Activated T-cell treated with anti-CD3 and anti-CD28 coated beads, Interleukin-2, amount 50 U/mL, for 4 hours (primary cell): ENCODE data around the gene RTP5. TPM values are rescaled to one million over a fixed set of nuclear protein-coding genes. Genes with fewer than 3 reads are reported as not detected.
"Not testable (repeated sequence)": the region's sequence is repeated elsewhere in the genome, so short reads cannot be mapped to it uniquely, and the experiment has no call there.

Experiments
- ATAC-seq, 2 donors: fragments of 200-7000 bp; cut with Tn5 transposase; one replicate each; pipeline ENCODE4 v1.10.0; 2021
- DNase-seq: peaks from one replicate; pipeline ENCODE4 v3.0.0-alpha.2; 2020
- H3K27me3 Mint-ChIP-seq: one replicate; pipeline ENCODE4 v1.8.0; 2021; ENCODE audit warnings: low read depth, mixed read lengths
- H3K36me3 Mint-ChIP-seq: one replicate; pipeline ENCODE4 v1.8.0; 2022; ENCODE audit warnings: mixed read lengths; ENCODE audit not compliant: insufficient read depth
- H3K4me1 Mint-ChIP-seq: one replicate; pipeline ENCODE4 v1.8.0; 2021; ENCODE audit warnings: low read depth, mixed read lengths
- H3K4me3 Mint-ChIP-seq: one replicate; pipeline ENCODE4 v1.8.0; 2021; ENCODE audit warnings: mild to moderate bottlenecking, moderate library complexity, mixed read lengths
- H3K9me3 Mint-ChIP-seq: one replicate; pipeline ENCODE4 v1.8.0; 2021; ENCODE audit warnings: mixed read lengths
- total RNA-seq, 3 donors: library from RNA; stranded (reverse); gene quantifications; one replicate each; pipeline ENCODE4 v1.2.1, GENCODE V29; 2021

RTP5 gene
- total RNA-seq, 3 donors from 2014 or later, result 0.13 to 0.14 (median 0.13) TPM

GRCh38 chr2:241868661-241869081, 858 bp upstream of the RTP5 start:
- Mint-ChIP-seq H3K9me3 (no peaks in the 10 kb centered on the region), H3K4me3 (peak overlapping the region; percentile 37), H3K36me3 (no peaks in the 10 kb centered on the region), H3K27me3 (peaks cover 12% of the 10 kb centered on the region), H3K4me1 (peaks cover 57% of the 10 kb centered on the region)
- peak; percentile 6 to 9 for ATAC-seq
- no peak for DNase-seq

DNA sequence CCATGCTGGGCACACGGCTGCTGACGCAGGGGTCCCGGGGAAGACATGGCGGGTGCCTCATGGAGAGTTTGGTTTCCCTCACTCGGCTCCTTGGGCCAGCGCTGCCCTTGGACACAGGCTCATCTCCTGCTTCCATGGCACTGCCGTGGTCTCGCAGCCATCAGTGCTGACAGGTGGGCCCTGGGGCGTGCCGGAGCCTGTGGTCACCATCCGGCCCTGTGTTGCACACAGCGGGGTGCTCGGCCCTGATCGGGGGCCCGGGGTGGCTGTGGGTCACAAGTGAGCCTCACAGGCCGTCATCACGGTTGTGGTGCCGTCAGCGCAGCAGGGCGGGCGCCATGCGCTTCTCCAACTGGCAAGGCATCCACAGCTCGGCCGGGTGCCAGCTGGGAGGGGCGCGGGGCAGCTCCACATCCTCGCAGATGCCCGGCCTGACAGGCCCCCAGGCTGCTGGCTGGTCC, 582 bp downstream of the RTP5 start:
- Mint-ChIP-seq H3K4me1 (peaks cover 43% of the 10 kb centered on the region), H3K27me3 (peaks cover 6% of the 10 kb centered on the region), H3K36me3 (no peaks in the 10 kb centered on the region), H3K4me3 (no peak overlapping the region), H3K9me3 (no peaks in the 10 kb centered on the region)
- no peak for ATAC-seq
- no peak for DNase-seq

DNA sequence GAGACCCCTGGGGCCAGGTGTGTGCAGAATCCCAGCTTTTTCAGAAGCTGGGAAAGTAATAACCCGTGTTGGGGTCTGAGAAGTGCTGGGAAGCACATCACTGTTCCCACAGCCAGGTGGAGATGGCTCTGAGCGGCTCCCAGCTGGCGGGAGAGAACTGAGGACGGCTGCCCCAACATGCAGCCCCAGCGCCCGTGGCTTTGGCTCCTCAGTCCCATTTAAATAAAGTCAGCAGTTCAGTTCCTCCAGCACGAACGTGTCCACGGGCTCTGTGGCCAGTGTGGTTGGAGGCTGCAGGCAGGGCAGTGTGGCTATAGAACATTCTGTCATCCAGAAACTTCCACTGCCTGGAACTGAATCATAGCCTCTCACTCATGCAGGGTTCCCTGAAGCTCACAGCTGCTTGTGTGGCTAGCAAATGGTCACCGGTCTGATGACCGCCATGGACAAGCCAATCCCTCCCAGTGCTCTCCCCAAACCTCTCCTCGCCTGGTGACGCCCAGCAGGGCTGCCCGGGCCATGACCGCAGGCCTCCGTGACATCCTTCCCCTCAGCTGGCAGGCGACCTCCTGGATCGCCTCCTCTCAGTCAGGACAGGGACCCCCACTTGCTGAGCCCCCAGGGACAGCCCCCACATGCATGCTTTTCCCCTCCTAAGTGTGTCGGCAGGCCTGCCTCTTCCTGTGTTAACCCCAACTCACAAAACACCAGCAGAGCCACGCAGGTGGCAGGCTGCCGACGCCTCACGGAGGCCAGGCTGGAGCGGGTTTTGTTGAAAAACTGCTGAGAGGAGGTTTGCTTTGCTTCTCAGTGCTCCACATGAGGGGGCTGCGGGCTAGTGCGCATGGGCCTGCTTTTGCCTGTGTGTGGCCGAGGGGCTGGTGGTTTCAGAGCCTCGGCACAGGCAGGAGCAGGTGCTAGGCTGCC, 1.3 kb downstream of the RTP5 start:
- peak in 1 of 2 donors; percentile 6 for ATAC-seq
- Mint-ChIP-seq H3K4me1 (peaks cover 40% of the 10 kb centered on the region), H3K9me3 (no peaks in the 10 kb centered on the region), H3K36me3 (no peaks in the 10 kb centered on the region), H3K4me3 (no peak overlapping the region), H3K27me3 (peaks cover under 1% of the 10 kb centered on the region)
- no peak for DNase-seq

GRCh38 chr2:241871538-241872312, 2.2 kb downstream of the RTP5 start:
- no peak for ATAC-seq
- peaks cover 39% of the 10 kb centered on the region for H3K4me1 Mint-ChIP-seq
- H3K36me3 Mint-ChIP-seq, result no peaks in the 10 kb centered on the region
- no peak overlapping the region for H3K4me3 Mint-ChIP-seq
- H3K9me3 Mint-ChIP-seq, result no peaks in the 10 kb centered on the region
- no peaks in the 10 kb centered on the region for H3K27me3 Mint-ChIP-seq
- no peak for DNase-seq

GRCh38 chr2:241872313-241872642, 2.7 kb downstream of the RTP5 start:
- Mint-ChIP-seq H3K36me3 (no peaks in the 10 kb centered on the region), H3K4me3 (no peak overlapping the region), H3K27me3 (no peaks in the 10 kb centered on the region), H3K9me3 (no peaks in the 10 kb centered on the region), H3K4me1 (peaks cover 35% of the 10 kb centered on the region)
- ATAC-seq (no peak), DNase-seq (no peak)

DNA sequence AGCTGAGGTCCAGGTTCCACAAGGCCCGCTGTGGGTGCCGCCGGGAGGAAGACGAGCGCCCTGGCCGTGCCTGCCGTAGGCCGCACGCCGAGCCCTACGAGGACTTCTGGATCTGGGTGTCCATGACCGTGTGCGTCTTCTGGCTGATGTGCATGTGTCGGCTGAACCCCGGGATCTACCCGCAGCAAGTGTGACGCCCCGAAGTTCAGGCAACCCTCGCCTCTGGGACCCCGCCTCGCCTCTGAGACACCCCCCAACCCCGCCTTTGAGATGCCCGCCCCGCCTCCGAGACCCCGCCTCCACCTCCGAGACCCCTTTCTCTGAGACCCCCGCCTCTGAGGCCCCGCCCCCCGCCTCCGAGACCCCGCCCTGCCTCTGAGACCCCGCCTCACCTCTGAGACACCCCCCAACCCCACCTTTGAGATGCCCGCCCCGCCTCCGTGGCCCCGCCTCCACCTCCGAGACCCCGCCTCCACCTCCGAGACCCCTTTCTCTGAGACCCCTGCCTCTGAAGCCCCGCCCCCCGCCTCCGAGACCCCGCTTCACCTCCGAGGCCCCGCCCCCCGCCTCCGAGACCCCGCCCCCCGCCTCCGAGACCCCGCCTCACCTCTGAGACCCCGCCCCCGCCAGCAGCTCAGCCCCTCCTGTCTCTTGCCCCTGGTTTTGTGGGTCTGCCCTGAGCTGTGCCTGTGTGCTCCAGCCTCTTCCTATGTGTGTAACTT, 3.7 kb downstream of the RTP5 start:
- H3K4me1 Mint-ChIP-seq, result peaks cover 25% of the 10 kb centered on the region
- H3K9me3 Mint-ChIP-seq, result no peaks in the 10 kb centered on the region
- DNase-seq, result no peak
- no peaks in the 10 kb centered on the region for H3K27me3 Mint-ChIP-seq
- H3K4me3 Mint-ChIP-seq, result no peak overlapping the region
- no peak for ATAC-seq
- no peaks in the 10 kb centered on the region for H3K36me3 Mint-ChIP-seq

DNA sequence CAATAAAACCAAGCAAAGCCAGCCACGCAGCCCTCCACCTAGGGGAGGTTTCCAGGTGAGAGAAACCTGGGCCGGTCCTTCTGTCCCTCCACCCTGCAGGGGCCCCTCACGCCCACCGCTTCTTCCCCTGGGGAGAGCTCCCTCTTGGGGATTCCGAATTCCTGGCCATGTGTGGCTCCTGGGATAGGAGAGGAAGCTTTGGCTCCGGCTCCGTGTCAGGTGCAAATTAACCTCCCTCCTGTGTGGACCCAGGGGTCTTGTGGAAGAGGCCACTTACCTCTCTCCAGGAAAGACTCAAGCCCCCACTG, 4.2 kb downstream of the RTP5 start:
- no peak for DNase-seq
- Mint-ChIP-seq H3K9me3 (no peaks in the 10 kb centered on the region), H3K4me3 (no peak overlapping the region), H3K36me3 (no peaks in the 10 kb centered on the region), H3K4me1 (peaks cover 20% of the 10 kb centered on the region), H3K27me3 (no peaks in the 10 kb centered on the region)
- ATAC-seq, result no peak

DNA sequence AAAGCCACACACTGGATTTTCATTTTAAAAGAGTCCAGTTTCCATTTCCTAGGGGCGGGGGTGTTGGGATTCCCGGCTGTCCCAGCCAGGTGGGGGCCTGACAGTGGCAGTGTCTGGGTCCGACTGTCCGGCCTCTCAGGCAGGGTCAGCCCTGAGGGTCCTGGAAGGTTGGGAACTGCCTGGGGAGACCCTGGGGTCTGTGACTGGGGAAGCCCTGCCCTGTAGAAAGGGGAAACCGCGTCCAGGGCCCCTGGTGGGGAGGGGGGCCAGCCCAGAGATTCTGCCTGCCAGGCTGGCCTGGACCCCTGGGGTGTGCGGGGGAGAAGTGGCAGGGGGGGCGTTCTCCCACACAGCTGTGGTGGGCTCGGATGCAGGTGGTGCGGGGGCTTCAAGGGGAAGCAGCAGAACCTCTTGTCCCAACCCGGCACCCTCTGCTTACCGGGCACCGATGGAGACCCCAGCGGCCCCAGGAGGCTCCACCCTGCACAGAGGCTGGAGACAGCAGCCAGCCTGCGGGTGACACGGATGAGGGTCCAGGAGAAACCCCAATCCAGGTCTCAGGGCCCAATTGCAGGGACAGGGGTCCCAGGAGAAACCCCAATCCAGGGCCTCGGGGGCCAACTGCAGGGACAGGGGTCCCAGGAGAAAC, 4.9 kb downstream of the RTP5 start:
- no peak overlapping the region for H3K4me3 Mint-ChIP-seq
- H3K36me3 Mint-ChIP-seq, result no peaks in the 10 kb centered on the region
- H3K9me3 Mint-ChIP-seq, result no peaks in the 10 kb centered on the region
- H3K27me3 Mint-ChIP-seq, result no peaks in the 10 kb centered on the region
- peaks cover 14% of the 10 kb centered on the region for H3K4me1 Mint-ChIP-seq
- no peak for DNase-seq
- no peak for ATAC-seq

DNA sequence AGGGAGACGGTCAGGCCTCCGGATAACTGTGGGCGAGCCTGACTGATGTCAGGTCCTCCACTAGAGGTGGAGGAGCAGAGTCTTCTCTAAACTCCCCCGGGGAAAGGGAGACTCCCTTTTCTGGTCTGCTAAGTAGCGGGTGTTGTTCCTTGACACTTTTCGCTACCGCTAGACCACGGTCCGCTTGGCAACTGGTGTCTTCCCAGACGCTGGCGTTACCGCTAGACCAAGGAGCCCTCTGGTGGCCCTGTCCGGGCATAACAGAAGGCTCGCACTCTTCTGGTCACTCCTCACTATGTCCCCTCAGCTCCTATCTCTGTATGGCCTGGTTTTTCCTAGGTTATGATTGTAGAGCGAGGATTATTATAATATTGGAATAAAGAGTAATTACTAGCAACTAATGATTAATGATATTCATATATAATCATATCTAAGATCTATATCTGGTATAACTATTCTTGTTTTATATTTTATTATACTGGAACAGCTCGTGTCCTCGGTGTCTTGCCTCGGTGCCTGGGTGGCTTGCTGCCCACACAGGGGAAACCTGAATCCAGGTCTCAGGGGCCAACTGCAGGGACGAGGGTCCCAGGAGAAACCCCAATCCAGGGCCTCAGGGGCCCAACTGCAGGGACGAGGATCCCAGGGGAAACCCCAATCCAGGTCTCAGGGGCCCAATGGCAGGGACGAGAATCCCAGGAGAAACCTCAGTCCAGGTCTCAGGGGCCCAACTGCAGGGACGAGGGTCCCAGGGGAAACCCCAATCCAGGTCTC, 6.4 kb downstream of the RTP5 start:
- H3K36me3 Mint-ChIP-seq, H3K27me3 Mint-ChIP-seq, DNase-seq, H3K9me3 Mint-ChIP-seq, H3K4me3 Mint-ChIP-seq, ATAC-seq: not testable (repeated sequence)
- peaks cover 12% of the 10 kb centered on the region for H3K4me1 Mint-ChIP-seq

DNA sequence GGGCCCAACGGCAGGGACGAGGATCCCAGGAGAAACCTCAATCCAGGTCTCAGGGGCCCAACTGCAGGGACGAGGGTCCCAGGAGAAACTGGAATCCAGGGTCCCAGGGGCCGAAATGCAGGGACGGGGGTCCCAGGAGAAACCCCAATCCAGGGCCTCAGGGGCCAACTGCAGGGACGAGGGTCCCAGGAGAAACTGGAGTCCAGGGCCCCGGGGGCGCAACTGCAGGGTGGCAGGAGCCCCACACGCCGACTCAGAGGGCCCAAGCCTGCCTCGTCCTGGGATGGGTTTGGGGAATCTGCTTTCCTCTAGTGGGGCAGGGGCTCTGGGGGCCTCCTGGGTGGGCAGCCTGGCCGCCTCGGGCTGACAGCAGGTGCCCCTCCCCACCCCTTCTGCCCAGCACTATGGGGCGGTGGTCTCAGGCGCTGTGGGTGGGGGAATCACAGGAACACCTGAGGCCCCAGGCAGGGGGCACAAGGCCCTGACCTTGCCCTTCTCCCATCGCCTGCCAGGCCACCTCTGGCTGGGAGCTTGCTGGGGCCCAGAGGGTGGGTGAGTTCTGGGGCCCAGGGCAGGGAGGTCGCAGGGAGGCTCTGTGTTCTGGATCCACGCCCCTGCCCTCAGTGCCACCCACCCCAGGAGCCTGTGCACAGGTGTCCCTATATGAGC, 7.1 kb downstream of the RTP5 start:
- no peaks in the 10 kb centered on the region for H3K9me3 Mint-ChIP-seq
- no peak for DNase-seq
- H3K4me1 Mint-ChIP-seq, result peaks cover 8% of the 10 kb centered on the region
- H3K4me3 Mint-ChIP-seq, result no peak overlapping the region
- no peak for ATAC-seq
- H3K36me3 Mint-ChIP-seq, result no peaks in the 10 kb centered on the region
- no peaks in the 10 kb centered on the region for H3K27me3 Mint-ChIP-seq

DNA sequence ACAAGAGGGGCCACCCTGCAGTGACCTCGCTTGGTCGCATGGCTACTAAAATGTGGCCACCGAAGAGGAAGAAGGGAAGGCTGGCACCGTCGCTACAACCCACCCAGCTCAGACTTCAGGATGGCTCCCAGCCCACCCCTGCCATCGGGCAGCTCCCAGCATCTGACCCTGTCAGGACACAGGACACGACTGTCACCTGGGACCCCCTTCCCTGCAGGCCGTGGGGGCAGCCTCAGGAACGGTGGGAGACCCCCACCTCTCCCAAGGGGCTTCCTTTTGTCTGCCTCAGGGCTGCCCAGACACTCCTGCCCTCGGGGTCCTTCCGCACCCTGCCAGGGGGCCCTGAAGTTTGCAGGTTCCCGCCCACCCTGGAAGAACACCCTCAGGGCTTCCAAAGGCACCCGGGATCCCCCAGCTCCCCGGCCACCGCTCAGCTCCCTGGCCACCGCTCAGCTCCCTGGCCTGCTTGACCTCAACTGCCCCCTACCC, 7.7 kb downstream of the RTP5 start:
- H3K4me3 Mint-ChIP-seq, result no peak overlapping the region
- H3K4me1 Mint-ChIP-seq, result peaks cover 13% of the 10 kb centered on the region
- H3K27me3 Mint-ChIP-seq, result no peaks in the 10 kb centered on the region
- ATAC-seq (no peak), DNase-seq (no peak)
- H3K36me3 Mint-ChIP-seq, result no peaks in the 10 kb centered on the region
- H3K9me3 Mint-ChIP-seq, result no peaks in the 10 kb centered on the region

DNA sequence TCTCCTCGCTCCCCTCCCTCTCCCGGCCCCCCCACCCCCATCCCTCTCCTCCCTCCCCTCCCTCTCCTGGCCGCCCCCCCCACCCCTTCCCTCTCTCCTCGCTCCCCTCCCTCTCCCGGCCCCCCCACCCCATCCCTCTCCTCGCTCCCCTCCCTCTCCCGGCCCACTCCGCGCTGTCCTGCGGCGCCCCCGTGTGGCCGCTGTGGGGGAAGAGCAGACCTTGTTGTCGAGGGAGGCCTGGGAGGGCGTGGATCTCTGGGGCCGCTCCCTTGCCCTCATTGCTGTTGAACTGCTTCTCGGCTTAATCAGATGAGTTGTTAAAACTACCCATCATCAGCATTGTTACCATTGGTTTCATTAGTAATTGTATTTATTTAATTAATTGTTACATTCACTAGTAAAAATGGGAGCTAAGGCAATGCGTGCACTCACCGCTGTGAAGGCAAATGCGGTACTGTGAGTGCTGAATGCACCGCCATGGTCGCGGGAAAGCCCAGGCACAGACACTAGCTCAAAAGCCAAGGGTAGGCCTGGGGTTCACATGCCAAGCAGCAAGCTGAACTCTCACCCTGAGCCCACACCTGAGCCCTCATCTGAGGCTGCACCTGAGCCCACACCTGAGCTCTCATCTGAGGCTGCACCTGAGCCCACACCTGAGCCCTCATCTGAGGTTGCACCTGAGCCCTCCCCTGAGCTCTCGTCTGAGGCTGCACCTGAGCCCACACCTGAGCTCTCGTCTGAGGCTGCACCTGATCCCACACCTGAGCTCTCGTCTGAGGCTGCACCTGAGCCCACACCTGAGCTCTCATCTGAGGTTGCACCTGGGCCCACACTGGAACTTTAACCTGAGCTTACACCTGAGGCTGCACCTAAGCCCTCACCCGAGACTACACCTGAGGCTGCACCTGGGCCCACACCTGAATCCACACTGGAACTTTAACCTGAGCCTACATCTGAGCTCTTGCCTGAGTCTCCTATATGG, 8.8 kb downstream of the RTP5 start:
- no peaks in the 10 kb centered on the region for H3K27me3 Mint-ChIP-seq
- H3K4me3 Mint-ChIP-seq, result no peak overlapping the region
- peak; percentile 9 to 25 for ATAC-seq
- DNase-seq, result peak; percentile 75
- no peaks in the 10 kb centered on the region for H3K9me3 Mint-ChIP-seq
- peaks cover 23% of the 10 kb centered on the region for H3K4me1 Mint-ChIP-seq
- no peaks in the 10 kb centered on the region for H3K36me3 Mint-ChIP-seq
